HepG2 (cell line): ENCODE data around the gene TMEM98. TPM values are rescaled to one million over a fixed set of nuclear protein-coding genes. Genes with fewer than 3 reads are reported as not detected.

ENCODE experiments used
- BCLAF1 ChIP-seq: fragments of 450-650 bp; IDR thresholded peaks from 2 replicates; pipeline ENCODE4 v1.6.1; 2017; ENCODE audit warnings: mild to moderate bottlenecking
- EEA1 ChIP-seq: sonication (generic); formaldehyde crosslinking; IDR thresholded peaks from 2 replicates; pipeline ENCODE4 v1.5.1; 2020; ENCODE audit warnings: mild to moderate bottlenecking, missing genetic modification reagents, borderline replicate concordance
- HCFC1 ChIP-seq: fragments of 150-350 bp; IDR thresholded peaks from 2 replicates; pipeline ENCODE4 v1.6.1; 2014; ENCODE audit warnings: low read depth, low read length
- MTERF4 ChIP-seq: sonication (generic); formaldehyde crosslinking; IDR thresholded peaks from 2 replicates; pipeline ENCODE4 v1.8.0; 2023; ENCODE audit warnings: mild to moderate bottlenecking, missing genetic modification reagents
- MXD3 ChIP-seq: IDR thresholded peaks from 2 replicates; pipeline ENCODE4 v1.6.1; 2016; ENCODE audit warnings: mild to moderate bottlenecking, missing biosample characterization, missing genetic modification reagents
- PHF8 ChIP-seq: sonication (generic); formaldehyde crosslinking; IDR thresholded peaks from 2 replicates; pipeline ENCODE4 v1.5.0; 2020; ENCODE audit warnings: missing genetic modification reagents
- RCOR2 ChIP-seq: IDR thresholded peaks from 2 replicates; pipeline ENCODE4 v1.6.1; 2016; ENCODE audit warnings: missing biosample characterization, missing genetic modification reagents
- RFX5 ChIP-seq: IDR thresholded peaks from 2 replicates; pipeline ENCODE4 v1.6.1; 2011; ENCODE audit warnings: low read depth, low read length, improper control_type of control experiment
- SMARCC2 ChIP-seq: fragments of 450-650 bp; IDR thresholded peaks from 2 replicates; pipeline ENCODE4 v1.6.1; 2017; ENCODE audit warnings: antibody characterized with exemption, mild to moderate bottlenecking
- SRSF4 ChIP-seq: fragments of 200-400 bp; formaldehyde crosslinking; IDR thresholded peaks from one replicate; pipeline ENCODE4 v1.6.1; 2018; ENCODE audit warnings: mild to moderate bottlenecking, low read depth, low read length, moderate library complexity; ENCODE audit not compliant: poor library complexity, severe bottlenecking
- SSRP1 ChIP-seq: IDR thresholded peaks from 2 replicates; pipeline ENCODE4 v1.6.1; 2016; ENCODE audit warnings: control low read depth
- SUZ12 ChIP-seq: fragments of 150-350 bp; IDR thresholded peaks from 2 replicates; pipeline ENCODE4 v1.6.1; 2014; ENCODE audit warnings: low read depth, low read length
- TEAD3 ChIP-seq: optimal IDR thresholded peaks from 2 replicates; pipeline ENCODE3; 2016; ENCODE audit warnings: borderline replicate concordance
- ZBTB7B ChIP-seq: sonication (generic); formaldehyde crosslinking; IDR thresholded peaks from 2 replicates; pipeline ENCODE4 v1.4.0; 2020; ENCODE audit warnings: missing genetic modification reagents
- ZMYM2 ChIP-seq: sonication (generic); formaldehyde crosslinking; IDR thresholded peaks from 2 replicates; pipeline ENCODE4 v1.8.0; 2022; ENCODE audit warnings: mild to moderate bottlenecking, missing genetic modification reagents
- ZNF224 ChIP-seq: sonication (generic); formaldehyde crosslinking; IDR thresholded peaks from 2 replicates; pipeline ENCODE4 v1.5.0; 2020; ENCODE audit warnings: mild to moderate bottlenecking, missing genetic modification reagents
- ZNF430 ChIP-seq: sonication (generic); formaldehyde crosslinking; IDR thresholded peaks from 2 replicates; pipeline ENCODE4 v1.9.0; 2021; ENCODE audit warnings: mild to moderate bottlenecking, missing genetic modification reagents
- ZNF607 ChIP-seq: sonication (generic); formaldehyde crosslinking; IDR thresholded peaks from 2 replicates; pipeline ENCODE4 v1.5.1; 2020; ENCODE audit warnings: missing genetic modification reagents, mild to moderate bottlenecking, borderline replicate concordance
- ZNF619 ChIP-seq: sonication (generic); formaldehyde crosslinking; IDR thresholded peaks from 2 replicates; pipeline ENCODE4 v1.4.0; 2020; ENCODE audit warnings: mild to moderate bottlenecking, missing genetic modification reagents
- ZNF75D ChIP-seq: sonication (generic); formaldehyde crosslinking; IDR thresholded peaks from 2 replicates; pipeline ENCODE4 v1.8.1; 2023; ENCODE audit warnings: missing genetic modification reagents, mild to moderate bottlenecking, borderline replicate concordance
- ZSCAN29 ChIP-seq: sonication (generic); formaldehyde crosslinking; conservative IDR thresholded peaks from 2 replicates; pipeline ENCODE4 v1.4.0; 2020; ENCODE audit warnings: mild to moderate bottlenecking, missing genetic modification reagents
- polyA plus RNA-seq, 8 experiments: library from polyadenylated mRNA; depleted of rRNA in 3 of 8; stranded (reverse) in 7 of 8; unstranded in 1 of 8; fragments of >200 nt; fragmentation: Illumina TruSeq in 4 of 8; extraction: Trizol in 4 of 8; gene quantifications; 2 replicates each; pipeline versions ENCODE4 v1.2.1 to v1.2.3, GENCODE V29; 2011 to 2016; ENCODE audit warnings: low read depth in 4 of 8, missing spikeins in 1 of 8, mixed read lengths in 1 of 8; ENCODE audit not compliant: insufficient read depth in 1 of 8
- total RNA-seq, 5 experiments: library from RNA; depleted of rRNA; stranded (reverse); fragments of >200 nt; fragmentation: Illumina TruSeq; extraction: Trizol; gene quantifications; 2 replicates each; pipeline ENCODE4 v1.2.3, GENCODE V29; 2016; ENCODE audit warnings: low read depth in 1 of 5
- TF ChIP-seq, protein P1 (sequence below): sonication (generic); formaldehyde crosslinking; conservative IDR thresholded peaks from 2 replicates; pipeline ENCODE4 v1.8.0; 2022; ENCODE audit warnings: mild to moderate bottlenecking, moderate library complexity, missing genetic modification reagents
- TF ChIP-seq, protein P2 (sequence below): sonication (generic); formaldehyde crosslinking; IDR thresholded peaks from 2 replicates; pipeline ENCODE4 v1.4.0; 2020; ENCODE audit warnings: missing genetic modification reagents

Gene TMEM98
- total and polyA plus RNA-seq, 2 of the 13 experiments (the other 11 are each of a cell fraction or from before 2014, with no cell fraction given) = 103 to 175 TPM

DNA sequence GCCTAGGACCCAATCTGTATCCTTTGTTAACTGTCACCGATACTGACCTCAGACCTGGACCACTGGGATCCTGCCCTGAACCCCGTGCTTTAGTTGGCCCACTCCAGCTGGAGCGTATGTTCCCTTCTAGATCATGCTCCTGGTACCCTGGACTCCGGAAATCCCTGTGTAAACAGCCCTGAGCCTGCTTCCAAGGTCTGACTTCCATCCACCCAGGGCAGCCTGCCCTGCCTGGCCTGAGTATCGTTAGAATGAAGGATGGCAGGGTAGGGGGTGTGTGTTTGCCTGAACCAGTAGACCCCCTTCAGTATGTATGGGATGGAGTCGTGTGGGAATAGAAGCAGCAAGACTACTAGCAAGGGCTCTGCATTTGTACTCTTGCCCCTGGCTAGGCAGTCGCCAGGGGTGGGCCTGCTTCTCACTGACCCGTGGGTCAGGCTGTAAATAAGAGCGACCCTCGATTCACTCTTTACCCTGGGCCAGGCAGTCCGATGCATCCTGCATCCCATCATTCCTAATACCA is 691 bp upstream of the TMEM98 start (continued):
- TF ChIP-seq BCLAF1 (no peak), SRSF4 (no peak), EEA1 (CRISPR knock-in tag) (0 out of 2 replicates have a peak, but pooled peaks have one; percentile 14), RFX5 (no peak), ZBTB7B (CRISPR knock-in tag) (peak; percentile 91), TEAD3 (CRISPR knock-in tag) (peak; percentile 80), ZSCAN29 (CRISPR knock-in tag) (0 out of 2 replicates have a peak, but pooled peaks have one; percentile 66), HCFC1 (no peak), SUZ12 (no peak), PHF8 (CRISPR knock-in tag) (peak; percentile 56; the same call in 1 of the 2 replicates), ZNF619 (CRISPR knock-in tag) (no peak), SSRP1 (CRISPR knock-in tag) (no peak), ZNF75D (CRISPR knock-in tag) (no peak), ZNF224 (CRISPR knock-in tag) (0 out of 2 replicates have a peak, but pooled peaks have one; percentile 51), ZNF607 (CRISPR knock-in tag) (no peak), SMARCC2 (no peak), MTERF4 (CRISPR knock-in tag) (no peak), ZNF430 (CRISPR knock-in tag) (peak; percentile 86), RCOR2 (CRISPR knock-in tag) (peak; percentile 65; the same call in 1 of the 2 replicates), MXD3 (CRISPR knock-in tag) (no peak), ZMYM2 (CRISPR knock-in tag) (no peak)
- TF ChIP-seq, protein P1, sequence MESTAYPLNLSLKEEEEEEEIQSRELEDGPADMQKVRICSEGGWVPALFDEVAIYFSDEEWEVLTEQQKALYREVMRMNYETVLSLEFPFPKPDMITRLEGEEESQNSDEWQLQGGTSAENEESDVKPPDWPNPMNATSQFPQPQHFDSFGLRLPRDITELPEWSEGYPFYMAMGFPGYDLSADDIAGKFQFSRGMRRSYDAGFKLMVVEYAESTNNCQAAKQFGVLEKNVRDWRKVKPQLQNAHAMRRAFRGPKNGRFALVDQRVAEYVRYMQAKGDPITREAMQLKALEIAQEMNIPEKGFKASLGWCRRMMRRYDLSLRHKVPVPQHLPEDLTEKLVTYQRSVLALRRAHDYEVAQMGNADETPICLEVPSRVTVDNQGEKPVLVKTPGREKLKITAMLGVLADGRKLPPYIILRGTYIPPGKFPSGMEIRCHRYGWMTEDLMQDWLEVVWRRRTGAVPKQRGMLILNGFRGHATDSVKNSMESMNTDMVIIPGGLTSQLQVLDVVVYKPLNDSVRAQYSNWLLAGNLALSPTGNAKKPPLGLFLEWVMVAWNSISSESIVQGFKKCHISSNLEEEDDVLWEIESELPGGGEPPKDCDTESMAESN = no peak
- TF ChIP-seq, protein P2, sequence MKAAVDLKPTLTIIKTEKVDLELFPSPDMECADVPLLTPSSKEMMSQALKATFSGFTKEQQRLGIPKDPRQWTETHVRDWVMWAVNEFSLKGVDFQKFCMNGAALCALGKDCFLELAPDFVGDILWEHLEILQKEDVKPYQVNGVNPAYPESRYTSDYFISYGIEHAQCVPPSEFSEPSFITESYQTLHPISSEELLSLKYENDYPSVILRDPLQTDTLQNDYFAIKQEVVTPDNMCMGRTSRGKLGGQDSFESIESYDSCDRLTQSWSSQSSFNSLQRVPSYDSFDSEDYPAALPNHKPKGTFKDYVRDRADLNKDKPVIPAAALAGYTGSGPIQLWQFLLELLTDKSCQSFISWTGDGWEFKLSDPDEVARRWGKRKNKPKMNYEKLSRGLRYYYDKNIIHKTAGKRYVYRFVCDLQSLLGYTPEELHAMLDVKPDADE (CRISPR knock-in tag) = no peak
